Measurements from ENCODE around the gene CCR7.

CCR7 gene

DNA sequence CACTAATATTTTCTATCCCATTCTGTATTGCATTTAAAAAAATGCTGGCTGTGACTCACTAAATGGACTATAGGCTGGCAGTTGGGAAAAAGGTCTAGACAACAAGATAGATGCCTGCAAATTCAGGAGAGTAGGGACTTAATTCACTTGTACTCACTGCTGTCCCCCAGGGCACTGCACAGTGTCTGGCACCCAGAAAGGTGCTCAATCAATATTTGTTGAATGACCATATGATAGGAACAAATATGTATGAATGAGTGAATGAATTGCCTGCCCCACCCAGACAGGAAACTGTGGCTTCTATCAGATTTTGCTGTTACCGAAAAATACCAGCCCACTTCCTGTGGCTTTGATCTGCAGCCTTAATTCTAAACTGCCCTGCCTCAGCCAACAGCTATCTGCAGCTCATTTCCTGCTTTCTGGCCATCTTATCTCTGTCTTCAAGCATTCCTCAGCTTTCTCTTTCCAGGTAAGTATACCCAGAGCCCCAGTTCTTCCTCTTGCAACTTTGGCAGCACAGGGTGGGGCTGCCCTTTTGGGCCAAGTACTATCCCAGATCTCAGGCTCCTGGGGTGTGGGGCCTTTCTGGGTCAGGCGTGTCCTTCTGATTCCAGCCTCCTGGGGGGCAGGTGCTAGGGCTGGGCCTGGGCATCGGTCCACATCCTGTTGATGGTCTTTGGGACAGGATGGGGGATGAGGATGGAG lies 48.5 kb downstream of the CCR7 start:
- DNase-seq (ENCODE audit: low read depth in 2 of 2): no peak

DNA sequence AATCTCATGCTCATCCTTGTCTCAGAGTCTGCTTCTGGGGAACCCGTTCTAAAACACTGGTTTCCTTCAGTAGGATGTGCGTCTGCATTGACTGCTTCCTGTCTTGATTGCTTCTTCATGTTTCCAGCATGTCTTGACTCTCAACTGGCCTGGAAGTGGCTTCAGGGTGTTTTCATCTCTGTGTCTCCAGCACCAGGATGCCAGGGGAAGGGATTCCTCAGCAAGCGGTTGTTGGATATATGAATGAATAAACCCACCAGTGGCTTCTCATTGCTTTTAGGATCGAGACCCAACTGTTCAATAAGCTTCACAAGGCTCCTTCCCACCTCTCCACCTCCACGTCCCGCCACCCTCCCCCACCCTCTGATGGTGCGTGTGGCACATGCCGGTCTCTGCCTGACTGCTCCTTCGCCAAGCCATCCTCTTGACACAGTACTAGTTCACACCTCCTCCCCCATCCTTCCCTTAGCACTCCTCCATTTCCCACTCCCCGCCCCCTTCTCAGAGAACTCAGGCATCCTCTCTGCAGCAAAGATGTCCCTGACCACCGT lies 49.7 kb downstream of the CCR7 start:
- DNase-seq (ENCODE audit: low read depth in 2 of 2): no peak

GRCh38 chr17:40515011-40515410 lies 50.3 kb downstream of the CCR7 start:
- no peak for DNase-seq (ENCODE audit: low read depth in 2 of 2)

DNA sequence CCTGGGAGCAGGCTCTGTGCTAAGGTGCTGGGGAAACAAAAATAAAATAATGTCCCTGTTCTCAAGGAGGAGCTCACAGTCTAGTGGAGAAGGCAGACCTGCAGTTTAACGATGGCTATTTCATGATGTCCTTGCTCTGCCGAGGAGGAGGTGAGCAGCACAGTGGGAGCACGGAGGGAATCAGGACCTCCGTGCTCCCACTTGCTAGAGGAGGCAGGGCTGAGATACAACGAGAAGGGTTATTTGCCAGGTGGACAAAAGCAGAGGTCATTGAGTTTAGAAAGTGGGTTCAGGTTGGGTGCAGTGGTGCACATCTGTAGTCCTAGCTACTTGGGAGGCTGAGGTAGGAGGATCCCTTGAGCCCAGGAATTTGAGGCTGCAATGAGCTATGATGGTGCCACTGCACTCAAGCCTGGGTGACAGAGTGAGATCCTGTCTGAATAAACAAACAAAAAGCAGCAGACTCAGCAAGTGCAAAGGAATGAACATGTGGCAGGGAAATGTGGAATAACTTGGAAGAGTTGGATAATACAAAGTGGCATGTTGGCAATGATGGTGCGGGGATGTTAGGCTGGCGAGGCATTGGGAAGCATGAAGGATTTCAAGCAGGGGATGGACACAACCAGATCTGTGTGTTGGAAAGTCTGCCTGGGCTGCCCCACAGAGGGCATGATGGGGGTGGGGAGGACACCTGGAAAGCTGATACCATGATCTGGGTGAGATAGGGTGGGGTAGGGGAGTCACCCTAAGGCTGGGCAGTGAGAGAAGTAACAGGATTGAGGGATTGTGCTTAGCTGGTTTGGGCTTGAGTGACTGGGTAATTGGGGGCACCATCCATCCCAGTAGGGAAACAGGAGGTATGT lies 51.0 kb downstream of the CCR7 start:
- DNase-seq (ENCODE audit: low read depth in 2 of 2): no peak

DNA sequence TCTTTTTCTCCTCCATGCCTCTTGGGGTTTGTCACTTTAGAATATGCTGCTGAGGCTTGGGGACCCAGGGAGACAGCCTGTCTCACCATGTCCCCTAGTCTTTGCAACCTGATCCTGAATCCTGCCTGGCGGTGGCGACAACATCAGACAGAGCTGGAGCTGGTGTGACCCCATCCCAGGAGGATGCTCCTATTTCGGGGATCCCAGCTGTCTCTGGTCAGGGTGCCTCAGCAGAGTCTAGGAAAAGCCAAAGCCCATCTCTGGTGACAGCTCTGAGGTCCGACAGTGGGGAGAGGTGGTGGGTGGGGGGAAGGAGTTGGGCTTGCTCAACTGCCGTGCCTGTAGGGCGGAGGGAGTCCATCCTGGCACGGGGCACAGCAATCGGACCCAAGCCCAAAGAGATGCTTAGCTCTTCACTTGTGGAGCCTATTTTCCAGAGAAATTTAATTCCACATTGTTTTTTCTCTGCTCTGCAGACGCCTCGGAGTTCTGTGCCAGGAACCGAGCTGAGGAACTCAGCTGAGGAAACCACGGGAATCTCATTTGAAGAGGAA lies 53.5 kb downstream of the CCR7 start:
- no peak for DNase-seq (ENCODE audit: low read depth in 2 of 2)

DNA sequence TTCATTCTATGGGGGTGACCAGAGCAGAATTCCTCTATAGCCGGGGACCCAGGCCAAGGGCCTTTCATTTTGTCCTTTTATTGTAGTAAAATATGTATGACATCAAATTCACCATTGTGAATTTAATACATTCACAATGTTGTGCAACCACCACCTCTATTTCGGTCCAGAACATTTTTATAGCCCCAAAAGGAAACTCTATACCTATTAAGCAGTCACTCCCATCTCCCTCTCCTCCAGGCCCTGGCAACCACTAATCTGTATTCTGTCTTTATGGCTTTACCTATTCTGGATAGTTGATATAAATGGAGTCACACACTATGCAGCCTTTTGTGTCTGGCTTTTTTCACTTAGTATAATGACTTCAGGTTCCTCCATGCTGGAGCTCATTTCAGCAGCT lies 54.1 kb downstream of the CCR7 start:
- DNase-seq (ENCODE audit: low read depth in 2 of 2): no peak

GRCh38 chr17:40510328-40510648 lies 55.0 kb downstream of the CCR7 start:
- no peak for DNase-seq (ENCODE audit: low read depth in 2 of 2)

DNA sequence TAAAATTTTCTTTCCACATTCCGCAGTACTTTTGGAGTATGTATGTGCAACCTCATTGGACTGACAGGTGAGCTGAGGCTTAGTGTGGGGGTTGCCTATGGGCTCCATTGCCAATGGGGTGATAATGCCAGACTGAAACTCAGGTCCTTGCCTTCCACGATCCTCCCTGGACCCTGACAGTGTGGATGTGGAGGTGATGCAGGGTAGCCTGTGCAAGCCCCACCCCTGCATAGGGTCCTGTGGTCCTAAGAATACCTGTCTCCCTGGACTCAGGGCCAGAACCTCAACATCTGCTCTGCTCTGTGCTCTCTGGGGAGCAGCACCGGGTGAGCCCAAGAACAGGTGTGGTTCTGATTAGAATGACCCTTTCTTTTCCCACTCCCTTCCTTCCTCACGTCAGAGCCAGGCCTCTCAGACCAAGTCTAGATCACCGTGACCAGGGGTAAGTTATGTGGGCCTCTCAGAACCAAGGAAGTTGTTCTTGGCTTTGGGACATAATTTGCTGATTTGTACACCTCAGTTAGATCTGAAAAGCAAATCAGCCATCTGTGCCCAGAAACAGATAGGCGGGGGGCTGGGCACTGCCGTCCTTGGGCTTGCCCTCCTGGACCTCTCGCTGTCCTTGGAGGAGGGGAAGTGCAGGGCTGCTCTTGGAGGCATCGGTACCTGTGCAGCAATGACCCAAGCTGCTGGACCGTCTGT lies 55.5 kb downstream of the CCR7 start:
- no peak for DNase-seq (ENCODE audit: low read depth in 2 of 2)

- DNase-seq (ENCODE audit: low read depth in 2 of 2): no peak
Measured at GRCh38 chr17:40506786-40507185, 58.5 kb downstream of the CCR7 start.
